ENCODE data around the gene ZNF276. TPM values are rescaled to one million over a fixed set of nuclear protein-coding genes. Genes with fewer than 3 reads are reported as not detected.
A peak's percentile ranks its signal among the peaks of the same experiment; 100 is the strongest.

Gene ZNF276
- total RNA-seq, 1 experiment from 2014 or later, result 19.9 TPM

- Histone ChIP-seq H3K4me3 (ENCODE audit: low read depth in 2 of 2, low read length in 2 of 2) (no peak overlapping the region), H3K4me1 (ENCODE audit: control insufficient read depth, insufficient read depth, low read length) (no peaks in the 10 kb centered on the region), H3K27me3 (ENCODE audit: control insufficient read depth, insufficient read depth, low read length) (no peaks in the 10 kb centered on the region), H3K9me3 (ENCODE audit: control insufficient read depth, insufficient read depth, low read depth, low read length) (no peaks in the 10 kb centered on the region), H3K36me3 (ENCODE audit: control insufficient read depth, insufficient read depth, low read length) (peaks cover 3% of the 10 kb centered on the region; the same call in 1 of the 2 replicates), H3K27ac (ENCODE audit: low read length) (no peak overlapping the region)
- TF ChIP-seq CTCF (IDR thresholded peaks at IDR 0.05) (no peak), TCF7L2 (IDR thresholded peaks at IDR 0.05; ENCODE audit: low read depth, low read length) (no peak), REST (IDR thresholded peaks at IDR 0.05; ENCODE audit: insufficient read depth in 1 of 2, low read depth in 2 of 2, low read length in 1 of 2) (no peak), POLR2AphosphoS5 (IDR thresholded peaks at IDR 0.05; ENCODE audit: low read depth, low read length) (no peak), SIN3A (IDR thresholded peaks at IDR 0.05; ENCODE audit: borderline replicate concordance, insufficient read depth, low read depth, low read length) (no peak)
- intact Hi-C loops (cut with micrococcal nuclease; ENCODE audit: unreplicated experiment) (loop anchor here (10.0 kb wide), 1 partner anchor 115 kb away; no protein-coding TSS in a partner anchor), in situ Hi-C loops (cut with HindIII; ENCODE audit: low pct_unique_long_range_greater_than_20kb, low sequenced_read_pairs) (no loop called here)
- no TSS peak for BruUV-seq (replicated peaks)
- ATAC-seq (no peak), DNase-seq (ENCODE audit: low read depth, low spot score) (no peak)
- ChIA-PET CTCF (no interaction called here), POLR2A (no interaction called here)
Measured at GRCh38 chr16:89749637-89750036, 28.3 kb downstream of the ZNF276 start.

- in situ Hi-C loops (cut with HindIII; ENCODE audit: low pct_unique_long_range_greater_than_20kb, low sequenced_read_pairs) (no loop called here), intact Hi-C loops (cut with micrococcal nuclease; ENCODE audit: unreplicated experiment) (loop anchor here (10.0 kb wide), 1 partner anchor 105 kb away; no protein-coding TSS in a partner anchor)
- H3K27me3 ChIP-seq (ENCODE audit: control insufficient read depth, insufficient read depth, low read length), result no peaks in the 10 kb centered on the region
- ChIA-PET POLR2A (no interaction called here), CTCF (no interaction called here)
- TF ChIP-seq REST (IDR thresholded peaks at IDR 0.05; ENCODE audit: insufficient read depth in 1 of 2, low read depth in 2 of 2, low read length in 1 of 2) (no peak), CTCF (IDR thresholded peaks at IDR 0.05) (no peak), TCF7L2 (IDR thresholded peaks at IDR 0.05; ENCODE audit: low read depth, low read length) (no peak), POLR2AphosphoS5 (IDR thresholded peaks at IDR 0.05; ENCODE audit: low read depth, low read length) (no peak), SIN3A (IDR thresholded peaks at IDR 0.05; ENCODE audit: borderline replicate concordance, insufficient read depth, low read depth, low read length) (no peak)
- no peak overlapping the region for H3K4me3 ChIP-seq (ENCODE audit: low read depth in 2 of 2, low read length in 2 of 2)
- H3K36me3 ChIP-seq (ENCODE audit: control insufficient read depth, insufficient read depth, low read length), result no peaks in the 10 kb centered on the region
- BruUV-seq (replicated peaks), result no TSS peak
- H3K4me1 ChIP-seq (ENCODE audit: control insufficient read depth, insufficient read depth, low read length), result no peaks in the 10 kb centered on the region
- DNase-seq (ENCODE audit: low read depth, low spot score) (no peak), ATAC-seq (peak; percentile 49; the same call in 1 of the 2 replicates)
- no peak overlapping the region for H3K27ac ChIP-seq (ENCODE audit: low read length)
- H3K9me3 ChIP-seq (ENCODE audit: control insufficient read depth, insufficient read depth, low read depth, low read length), result no peaks in the 10 kb centered on the region
Measured at GRCh38 chr16:89759746-89760340, 38.5 kb downstream of the ZNF276 start.

Measured in Panc1 (cell line).